H1 (cell line): ENCODE data around the gene SIN3B. TPM values are rescaled to one million over a fixed set of nuclear protein-coding genes. Genes with fewer than 3 reads are reported as not detected.

ENCODE experiments used
- BRCA1 ChIP-seq: IDR thresholded peaks from 2 replicates; pipeline ENCODE4 v1.6.1; 2012; ENCODE audit warnings: low read depth, low read length, improper control_type of control experiment
- EGR1 ChIP-seq: IDR thresholded peaks from 2 replicates; pipeline ENCODE4 v1.6.1; 2011; ENCODE audit warnings: low read depth, low read length, borderline replicate concordance
- EZH2 ChIP-seq: fragments of 200-600 bp; sonication (generic); IDR thresholded peaks from 2 replicates; pipeline ENCODE4 v1.7.1; 2012; ENCODE audit warnings: low read depth, mild to moderate bottlenecking, moderate library complexity, low read length, inconsistent platforms; ENCODE audit not compliant: severe bottlenecking
- SIRT6 ChIP-seq: IDR thresholded peaks from one replicate; pipeline ENCODE4 v1.7.1; 2012; ENCODE audit warnings: low read length, inconsistent platforms
- polyA plus RNA-seq, 7 experiments: library from polyadenylated mRNA; depleted of rRNA in 3 of 7; stranded (reverse) in 5 of 7; unstranded in 2 of 7; fragments of >200 nt in 5 of 7; fragments of 200-250 nt in 2 of 7; gene quantifications; 1 replicate in 5 of 7; 2 replicates in 1 of 7; 4 replicates in 1 of 7; pipeline versions ENCODE4 v1.2.1 to v1.2.3, GENCODE V29; 2011 to 2013; ENCODE audit warnings: missing spikeins in 2 of 7, mixed read lengths in 2 of 7
- total RNA-seq: library from RNA; stranded (reverse); fragmentation: NEBNext Ultra II Directional; extraction: Animal tissue kit (Norgen Biotek cat#: 25700); gene quantifications from 2 replicates; pipeline ENCODE4 v1.2.1, GENCODE V29; 2021
- TF ChIP-seq, protein P1 (sequence below): fragments of 300-600 bp; sonication (generic); IDR thresholded peaks from 2 replicates; pipeline ENCODE4 v1.7.1; 2012; ENCODE audit warnings: low read length, moderate library complexity, mild to moderate bottlenecking, inconsistent platforms; ENCODE audit not compliant: insufficient replicate concordance

SIN3B gene
- total and polyA plus RNA-seq, 2 of the 8 experiments (the other 6 are each of a cell fraction or from before 2014, with no cell fraction given), result 29.5 to 71.1 TPM

DNA sequence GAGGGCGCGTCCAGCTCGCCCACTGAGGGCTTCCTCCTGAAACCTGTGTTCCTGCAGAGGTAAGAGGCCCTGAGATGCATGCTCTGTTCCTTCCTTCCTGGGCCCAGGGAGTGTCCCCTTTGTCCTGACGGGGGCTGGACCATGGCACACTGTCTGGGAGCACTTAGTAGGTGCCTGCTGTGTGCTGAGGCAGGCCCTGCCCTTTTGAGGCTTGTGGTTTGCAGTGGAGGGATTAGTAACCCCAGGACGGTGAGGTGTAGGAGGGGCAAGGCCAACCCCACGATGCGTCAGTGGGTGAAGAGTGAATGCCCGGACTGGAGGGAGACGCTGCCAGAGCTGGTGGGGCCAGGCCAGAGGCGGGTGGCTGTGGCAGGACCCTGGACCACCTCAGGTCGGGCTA lies 48.4 kb downstream of the SIN3B start (continued):
- TF ChIP-seq, protein P1, sequence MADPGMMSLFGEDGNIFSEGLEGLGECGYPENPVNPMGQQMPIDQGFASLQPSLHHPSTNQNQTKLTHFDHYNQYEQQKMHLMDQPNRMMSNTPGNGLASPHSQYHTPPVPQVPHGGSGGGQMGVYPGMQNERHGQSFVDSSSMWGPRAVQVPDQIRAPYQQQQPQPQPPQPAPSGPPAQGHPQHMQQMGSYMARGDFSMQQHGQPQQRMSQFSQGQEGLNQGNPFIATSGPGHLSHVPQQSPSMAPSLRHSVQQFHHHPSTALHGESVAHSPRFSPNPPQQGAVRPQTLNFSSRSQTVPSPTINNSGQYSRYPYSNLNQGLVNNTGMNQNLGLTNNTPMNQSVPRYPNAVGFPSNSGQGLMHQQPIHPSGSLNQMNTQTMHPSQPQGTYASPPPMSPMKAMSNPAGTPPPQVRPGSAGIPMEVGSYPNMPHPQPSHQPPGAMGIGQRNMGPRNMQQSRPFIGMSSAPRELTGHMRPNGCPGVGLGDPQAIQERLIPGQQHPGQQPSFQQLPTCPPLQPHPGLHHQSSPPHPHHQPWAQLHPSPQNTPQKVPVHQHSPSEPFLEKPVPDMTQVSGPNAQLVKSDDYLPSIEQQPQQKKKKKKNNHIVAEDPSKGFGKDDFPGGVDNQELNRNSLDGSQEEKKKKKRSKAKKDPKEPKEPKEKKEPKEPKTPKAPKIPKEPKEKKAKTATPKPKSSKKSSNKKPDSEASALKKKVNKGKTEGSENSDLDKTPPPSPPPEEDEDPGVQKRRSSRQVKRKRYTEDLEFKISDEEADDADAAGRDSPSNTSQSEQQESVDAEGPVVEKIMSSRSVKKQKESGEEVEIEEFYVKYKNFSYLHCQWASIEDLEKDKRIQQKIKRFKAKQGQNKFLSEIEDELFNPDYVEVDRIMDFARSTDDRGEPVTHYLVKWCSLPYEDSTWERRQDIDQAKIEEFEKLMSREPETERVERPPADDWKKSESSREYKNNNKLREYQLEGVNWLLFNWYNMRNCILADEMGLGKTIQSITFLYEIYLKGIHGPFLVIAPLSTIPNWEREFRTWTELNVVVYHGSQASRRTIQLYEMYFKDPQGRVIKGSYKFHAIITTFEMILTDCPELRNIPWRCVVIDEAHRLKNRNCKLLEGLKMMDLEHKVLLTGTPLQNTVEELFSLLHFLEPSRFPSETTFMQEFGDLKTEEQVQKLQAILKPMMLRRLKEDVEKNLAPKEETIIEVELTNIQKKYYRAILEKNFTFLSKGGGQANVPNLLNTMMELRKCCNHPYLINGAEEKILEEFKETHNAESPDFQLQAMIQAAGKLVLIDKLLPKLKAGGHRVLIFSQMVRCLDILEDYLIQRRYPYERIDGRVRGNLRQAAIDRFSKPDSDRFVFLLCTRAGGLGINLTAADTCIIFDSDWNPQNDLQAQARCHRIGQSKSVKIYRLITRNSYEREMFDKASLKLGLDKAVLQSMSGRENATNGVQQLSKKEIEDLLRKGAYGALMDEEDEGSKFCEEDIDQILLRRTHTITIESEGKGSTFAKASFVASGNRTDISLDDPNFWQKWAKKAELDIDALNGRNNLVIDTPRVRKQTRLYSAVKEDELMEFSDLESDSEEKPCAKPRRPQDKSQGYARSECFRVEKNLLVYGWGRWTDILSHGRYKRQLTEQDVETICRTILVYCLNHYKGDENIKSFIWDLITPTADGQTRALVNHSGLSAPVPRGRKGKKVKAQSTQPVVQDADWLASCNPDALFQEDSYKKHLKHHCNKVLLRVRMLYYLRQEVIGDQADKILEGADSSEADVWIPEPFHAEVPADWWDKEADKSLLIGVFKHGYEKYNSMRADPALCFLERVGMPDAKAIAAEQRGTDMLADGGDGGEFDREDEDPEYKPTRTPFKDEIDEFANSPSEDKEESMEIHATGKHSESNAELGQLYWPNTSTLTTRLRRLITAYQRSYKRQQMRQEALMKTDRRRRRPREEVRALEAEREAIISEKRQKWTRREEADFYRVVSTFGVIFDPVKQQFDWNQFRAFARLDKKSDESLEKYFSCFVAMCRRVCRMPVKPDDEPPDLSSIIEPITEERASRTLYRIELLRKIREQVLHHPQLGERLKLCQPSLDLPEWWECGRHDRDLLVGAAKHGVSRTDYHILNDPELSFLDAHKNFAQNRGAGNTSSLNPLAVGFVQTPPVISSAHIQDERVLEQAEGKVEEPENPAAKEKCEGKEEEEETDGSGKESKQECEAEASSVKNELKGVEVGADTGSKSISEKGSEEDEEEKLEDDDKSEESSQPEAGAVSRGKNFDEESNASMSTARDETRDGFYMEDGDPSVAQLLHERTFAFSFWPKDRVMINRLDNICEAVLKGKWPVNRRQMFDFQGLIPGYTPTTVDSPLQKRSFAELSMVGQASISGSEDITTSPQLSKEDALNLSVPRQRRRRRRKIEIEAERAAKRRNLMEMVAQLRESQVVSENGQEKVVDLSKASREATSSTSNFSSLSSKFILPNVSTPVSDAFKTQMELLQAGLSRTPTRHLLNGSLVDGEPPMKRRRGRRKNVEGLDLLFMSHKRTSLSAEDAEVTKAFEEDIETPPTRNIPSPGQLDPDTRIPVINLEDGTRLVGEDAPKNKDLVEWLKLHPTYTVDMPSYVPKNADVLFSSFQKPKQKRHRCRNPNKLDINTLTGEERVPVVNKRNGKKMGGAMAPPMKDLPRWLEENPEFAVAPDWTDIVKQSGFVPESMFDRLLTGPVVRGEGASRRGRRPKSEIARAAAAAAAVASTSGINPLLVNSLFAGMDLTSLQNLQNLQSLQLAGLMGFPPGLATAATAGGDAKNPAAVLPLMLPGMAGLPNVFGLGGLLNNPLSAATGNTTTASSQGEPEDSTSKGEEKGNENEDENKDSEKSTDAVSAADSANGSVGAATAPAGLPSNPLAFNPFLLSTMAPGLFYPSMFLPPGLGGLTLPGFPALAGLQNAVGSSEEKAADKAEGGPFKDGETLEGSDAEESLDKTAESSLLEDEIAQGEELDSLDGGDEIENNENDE, result no peak
- no peak for TF ChIP-seq EGR1
- TF ChIP-seq BRCA1, result no peak
- no peak for TF ChIP-seq EZH2
- TF ChIP-seq SIRT6, result no peak
